IMR-90 (cell line): Measurements from ENCODE around the gene ADGRV1. TPM values are rescaled to one million over a fixed set of nuclear protein-coding genes. Genes with fewer than 3 reads are reported as not detected.
"Not testable (repeated sequence)": the region's sequence is repeated elsewhere in the genome, so short reads cannot be mapped to it uniquely, and the experiment has no call there.

Experiments used
- ATAC-seq: fragments of 200-7000 bp; cut with Tn5 transposase; 2 replicates; pipeline ENCODE4 v1.9.1; 2020; ENCODE audit warnings: low read depth, mild to moderate bottlenecking, moderate library complexity
- BruUV-seq: library from RNA; stranded (reverse); fragments of 400-500 nt; replicated peaks from 2 replicates; lab custom pipeline; 2021; lab: Mats Ljungman, UMichigan
- CTCF ChIA-PET: fragments of 300-600 bp; formaldehyde crosslinking; extraction: SDS; loops from one replicate; lab custom pipeline; 2021; ENCODE audit warnings: antibody characterized with exemption; lab: Yijun Ruan, JAX
- POLR2A ChIA-PET: fragments of 300-600 bp; sonication (Branson Sonifier 250); formaldehyde crosslinking; loops from one replicate; lab custom pipeline; 2022; ENCODE audit warnings: antibody characterized with exemption; ENCODE audit not compliant: unreplicated experiment; lab: Charles Lee
- DNase-seq: peaks from one replicate; pipeline ENCODE4 v3.0.0; 2013
- H2AFZ ChIP-seq: replicated peaks from 2 replicates; pipeline ENCODE3; 2013; ENCODE audit warnings: low read length, mild to moderate bottlenecking; ENCODE audit not compliant: poor library complexity
- H2AK5ac ChIP-seq: 2 replicates; pipeline ENCODE4 v1.6.1; 2013; ENCODE audit warnings: low read depth, low read length, inconsistent platforms
- H2AK9ac ChIP-seq: replicated peaks from 2 replicates; pipeline ENCODE3; 2013; ENCODE audit warnings: mild to moderate bottlenecking, low read depth, low read length, moderate library complexity; ENCODE audit not compliant: poor library complexity
- H2BK120ac ChIP-seq: 2 replicates; pipeline ENCODE4 v1.6.1; 2013; ENCODE audit warnings: low read depth, low read length, inconsistent platforms
- H2BK15ac ChIP-seq: 3 replicates; pipeline ENCODE4 v1.6.1; 2013; ENCODE audit warnings: low read depth, low read length, inconsistent platforms
- H2BK20ac ChIP-seq: 2 replicates; pipeline ENCODE4 v1.6.1; 2013; ENCODE audit warnings: low read depth, mild to moderate bottlenecking, inconsistent platforms, low read length, moderate library complexity
- H2BK5ac ChIP-seq: 2 replicates; pipeline ENCODE4 v1.6.1; 2013; ENCODE audit warnings: mild to moderate bottlenecking, low read depth, low read length, inconsistent platforms; ENCODE audit not compliant: poor library complexity, severe bottlenecking
- H3K14ac ChIP-seq: replicated peaks from 2 replicates; pipeline ENCODE4 v1.6.1; 2013; ENCODE audit warnings: low read depth, low read length, inconsistent platforms
- H3K18ac ChIP-seq: 2 replicates; pipeline ENCODE4 v1.6.1; 2013; ENCODE audit warnings: low read depth, low read length, control low read depth
- H3K23ac ChIP-seq: 2 replicates; pipeline ENCODE4 v1.6.1; 2013; ENCODE audit warnings: low read depth, low read length, inconsistent platforms
- H3K27ac ChIP-seq: 2 replicates; pipeline ENCODE4 v1.5.1; 2013; ENCODE audit warnings: mild to moderate bottlenecking, control low read depth, low read length; ENCODE audit not compliant: insufficient read depth
- H3K27me3 ChIP-seq: 2 replicates; pipeline ENCODE4 v1.6.1; 2013; ENCODE audit warnings: low read length; ENCODE audit not compliant: control insufficient read depth, insufficient read depth
- H3K36me3 ChIP-seq: 2 replicates; pipeline ENCODE4 v1.6.1; 2013; ENCODE audit warnings: low read length, mixed read lengths; ENCODE audit not compliant: control insufficient read depth, insufficient read depth
- H3K4ac ChIP-seq: 2 replicates; pipeline ENCODE4 v1.6.1; 2013; ENCODE audit warnings: low read depth, low read length, inconsistent platforms
- H3K4me1 ChIP-seq: 2 replicates; pipeline ENCODE4 v1.6.1; 2013; ENCODE audit warnings: low read length, mixed read lengths; ENCODE audit not compliant: control insufficient read depth, insufficient read depth
- H3K4me2 ChIP-seq: 2 replicates; pipeline ENCODE4 v1.6.1; 2013; ENCODE audit warnings: low read depth, mild to moderate bottlenecking, control low read depth, low read length, moderate library complexity
- H3K4me3 ChIP-seq: 2 replicates; pipeline ENCODE4 v1.5.1; 2013; ENCODE audit warnings: low read depth, mild to moderate bottlenecking, control low read depth, low read length, moderate library complexity; ENCODE audit not compliant: insufficient read depth
- H3K56ac ChIP-seq: 2 replicates; pipeline ENCODE4 v1.6.1; 2013; ENCODE audit warnings: low read length, inconsistent platforms; ENCODE audit not compliant: insufficient read depth; ENCODE audit errors: extremely low read depth
- H3K79me1 ChIP-seq, 2 experiments: 2 replicates each; pipeline ENCODE4 v1.6.1; 2013; ENCODE audit warnings: low read length in 2 of 2, inconsistent platforms in 1 of 2, low read depth in 1 of 2
- H3K9ac ChIP-seq: 2 replicates; pipeline ENCODE4 v1.6.1; 2013; ENCODE audit warnings: low read depth, low read length, control low read depth
- H3K9me1 ChIP-seq: 2 replicates; pipeline ENCODE4 v1.6.1; 2013; ENCODE audit warnings: low read length, inconsistent platforms; ENCODE audit not compliant: insufficient read depth
- H3K9me3 ChIP-seq: 2 replicates; pipeline ENCODE4 v1.6.1; 2013; ENCODE audit warnings: low read length; ENCODE audit not compliant: control insufficient read depth, insufficient read depth
- H4K20me1 ChIP-seq: 2 replicates; pipeline ENCODE4 v1.6.1; 2013; ENCODE audit warnings: low read length, inconsistent platforms; ENCODE audit not compliant: insufficient read depth
- H4K5ac ChIP-seq: 2 replicates; pipeline ENCODE4 v1.6.1; 2013; ENCODE audit warnings: mild to moderate bottlenecking, low read depth, low read length, control low read depth
- H4K8ac ChIP-seq, 2 experiments: 2 replicates each; pipeline ENCODE4 v1.6.1; 2013; ENCODE audit warnings: low read depth in 2 of 2, low read length in 2 of 2, control low read depth in 1 of 2, inconsistent platforms in 1 of 2
- H4K91ac ChIP-seq: 2 replicates; pipeline ENCODE4 v1.6.1; 2013; ENCODE audit warnings: low read depth, low read length, inconsistent platforms; ENCODE audit not compliant: insufficient read depth
- MXI1 ChIP-seq: IDR thresholded peaks from 2 replicates; pipeline ENCODE4 v1.6.1; 2012; ENCODE audit warnings: low read depth, mild to moderate bottlenecking, low read length, moderate library complexity, borderline replicate concordance
- NFE2L2 ChIP-seq: fragments of 150-350 bp; IDR thresholded peaks from 2 replicates; pipeline ENCODE4 v1.6.1; 2016; ENCODE audit warnings: low read depth, mild to moderate bottlenecking, low read length
- POLR2A ChIP-seq: IDR thresholded peaks from 2 replicates; pipeline ENCODE4 v1.6.1; 2012; ENCODE audit warnings: mild to moderate bottlenecking, low read depth, low read length
- WGBS, 2 experiments: methylation state at CpG; one replicate each; pipeline versions ENCODE4 v1.1.5 to v1.1.7; 2013; ENCODE audit warnings: missing lambda C conversion rate in 2 of 2; ENCODE audit not compliant: insufficient read length in 1 of 2; ENCODE audit errors: extremely low coverage in 2 of 2; 5-methylcytosine and 5-hydroxymethylcytosine counted together
- dilution Hi-C: fragments of 300-500 bp; cut with HindIII; formaldehyde crosslinking; loops from one replicate; pipeline ENCODE4 v1.14.3; 2018; ENCODE audit warnings: low sequenced_read_pairs; ENCODE audit not compliant: unreplicated experiment
- in situ Hi-C: fragments of 300-500 bp; cut with MboI; formaldehyde crosslinking; loops from 3 replicates; pipeline ENCODE4 v1.14.3; 2019; ENCODE audit warnings: low sequenced_read_pairs, inconsistent platforms, mixed read lengths
- intact Hi-C: fragments of 100-400 bp; cut with micrococcal nuclease; formaldehyde crosslinking; loops from 2 replicates; pipeline ENCODE4 v1.10.0; 2022
- polyA plus RNA-seq, 3 experiments: library from polyadenylated mRNA; depleted of rRNA; stranded (reverse); fragments of >200 nt; gene quantifications; 2 replicates each; pipeline ENCODE4 v1.2.3, GENCODE V29; 2012; ENCODE audit warnings: low replicate concordance in 1 of 3
- total RNA-seq: library from RNA; depleted of rRNA; stranded (reverse); fragments of >200 nt; gene quantifications from 2 replicates; pipeline ENCODE4 v1.2.3, GENCODE V29; 2012

The ADGRV1 gene
- total and polyA plus RNA-seq, 2 of the 4 experiments (the other 2 are of a cell fraction), result under 0.01 TPM; not detected in 1

DNA sequence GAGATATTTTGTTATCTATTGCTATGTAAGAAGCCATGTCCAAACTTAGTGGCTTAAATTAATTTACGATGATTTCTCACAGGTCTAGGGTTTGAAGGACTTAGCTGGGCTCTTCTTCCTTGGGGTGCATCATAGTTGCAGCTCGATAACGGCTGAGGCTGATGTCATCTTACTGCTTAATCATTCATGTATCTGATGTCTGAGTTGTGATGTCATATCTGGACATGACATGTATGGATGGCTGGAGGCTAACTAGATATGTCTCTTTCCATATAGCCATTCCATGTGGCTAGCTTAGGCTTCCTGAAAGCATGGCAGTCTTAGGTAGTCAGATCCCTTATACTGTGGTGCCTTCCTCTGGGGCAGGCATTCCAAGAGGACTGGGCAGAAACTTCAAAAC, 31.6 kb downstream of the ADGRV1 start:
- no peak overlapping the region for H2BK15ac ChIP-seq
- H3K4me2 ChIP-seq, result no peak overlapping the region
- ChIA-PET POLR2A (no interaction called here), CTCF (no interaction called here)
- no peaks in the 10 kb centered on the region for H4K20me1 ChIP-seq
- no peak overlapping the region for H3K27ac ChIP-seq
- no peak overlapping the region for H2BK20ac ChIP-seq
- H2AFZ ChIP-seq, result no peak overlapping the region
- no peak overlapping the region for H4K8ac ChIP-seq
- H3K4me3 ChIP-seq, result no peak overlapping the region
- no peak overlapping the region for H3K23ac ChIP-seq
- H3K18ac ChIP-seq, result no peak overlapping the region
- H3K9me3 ChIP-seq, result no peaks in the 10 kb centered on the region
- H2BK5ac ChIP-seq, result no peak overlapping the region
- no peak overlapping the region for H4K91ac ChIP-seq
- H3K14ac ChIP-seq, result no peak overlapping the region
- dilution Hi-C loops (no loop called here), intact Hi-C loops (no loop called here), in situ Hi-C loops (no loop called here)
- H2AK9ac ChIP-seq, result no peak overlapping the region
- no peak overlapping the region for H3K56ac ChIP-seq
- H3K9ac ChIP-seq, result no peak overlapping the region
- H2BK120ac ChIP-seq, result no peak overlapping the region
- H3K27me3 ChIP-seq, result no peaks in the 10 kb centered on the region
- no peaks in the 10 kb centered on the region for H3K79me1 ChIP-seq
- no peak for DNase-seq
- no TSS peak for BruUV-seq
- ATAC-seq, result no peak
- no CpG with 5 or more reads among the region's 3 CpGs for WGBS, 2 experiments
- no peak overlapping the region for H3K4ac ChIP-seq
- H3K4me1 ChIP-seq, result no peaks in the 10 kb centered on the region
- TF ChIP-seq POLR2A (no peak), MXI1 (no peak), NFE2L2 (no peak)
- no peak overlapping the region for H4K5ac ChIP-seq
- no peaks in the 10 kb centered on the region for H3K36me3 ChIP-seq
- no peak overlapping the region for H2AK5ac ChIP-seq
- no peaks in the 10 kb centered on the region for H3K9me1 ChIP-seq

DNA sequence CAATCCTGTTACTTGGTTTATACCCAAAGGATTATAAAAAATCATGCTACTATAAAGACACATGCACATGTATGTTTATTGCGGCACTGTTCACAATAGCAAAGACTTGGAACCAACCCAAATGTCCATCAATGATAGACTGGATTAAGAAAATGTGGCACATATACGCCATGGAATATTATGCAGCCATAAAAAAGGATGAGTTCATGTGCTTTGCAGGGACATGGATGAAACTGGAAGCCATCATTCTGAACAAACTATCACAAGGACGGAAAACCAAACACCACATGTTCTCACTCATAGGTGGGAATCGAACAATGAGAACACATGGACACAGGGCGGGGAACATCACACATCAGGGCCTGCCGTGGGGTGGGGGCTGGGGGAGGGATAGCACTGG, 34.5 kb downstream of the ADGRV1 start:
- no CpG with 5 or more reads among the region's 6 CpGs for WGBS, 2 experiments
- in situ Hi-C loops, H3K4me3 ChIP-seq: not testable (repeated sequence)

More for the DNA sequence above, 34.5 kb downstream of the ADGRV1 start:
- H3K9ac ChIP-seq, H2AK5ac ChIP-seq, CTCF ChIA-PET, H3K4me1 ChIP-seq, H3K14ac ChIP-seq, H3K27me3 ChIP-seq, H2BK20ac ChIP-seq, H2BK5ac ChIP-seq, intact Hi-C loops, ATAC-seq, H2BK15ac ChIP-seq, H3K4me2 ChIP-seq, H3K36me3 ChIP-seq, H4K91ac ChIP-seq, H3K23ac ChIP-seq, H2BK120ac ChIP-seq, dilution Hi-C loops, BruUV-seq, H3K9me1 ChIP-seq, DNase-seq, H3K9me3 ChIP-seq, H4K8ac ChIP-seq, H3K4ac ChIP-seq, H3K27ac ChIP-seq, H2AK9ac ChIP-seq, H2AFZ ChIP-seq, H3K56ac ChIP-seq, H3K79me1 ChIP-seq, H4K5ac ChIP-seq, POLR2A ChIA-PET, H4K20me1 ChIP-seq, H3K18ac ChIP-seq: not testable (repeated sequence)
